ENCODE measurements around the gene RRP8. TPM values are rescaled to one million over a fixed set of nuclear protein-coding genes. Genes with fewer than 3 reads are reported as not detected.
A peak's percentile ranks its signal among the peaks of the same experiment; 100 is the strongest.

Gene RRP8
- total and polyA plus RNA-seq, 10 of the 15 experiments (the other 5 are each of a cell fraction or from before 2014, with no cell fraction given): 4.7 to 51.2 (median 23.9) TPM

DNA sequence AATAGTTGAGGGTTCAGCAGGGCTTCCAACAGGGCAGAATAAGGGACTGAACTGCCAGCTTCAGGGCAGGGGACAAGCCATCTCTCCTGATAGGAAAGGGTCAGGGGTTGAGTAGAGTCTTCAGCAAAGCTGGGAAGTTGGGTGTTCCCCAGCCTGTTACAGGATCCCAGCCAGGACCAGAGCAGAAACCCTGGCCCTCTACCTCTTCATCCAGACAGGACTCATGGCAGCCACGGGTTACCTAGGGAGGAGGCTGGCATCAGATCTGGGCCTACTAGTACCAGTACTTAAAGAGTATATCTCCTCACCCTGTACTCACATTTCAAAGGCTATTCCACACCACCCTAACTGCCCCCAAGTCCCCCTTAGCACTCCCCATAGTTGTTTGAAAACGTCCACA lies 11.0 kb upstream of the RRP8 start (continued):
- TF ChIP-seq, protein P1, sequence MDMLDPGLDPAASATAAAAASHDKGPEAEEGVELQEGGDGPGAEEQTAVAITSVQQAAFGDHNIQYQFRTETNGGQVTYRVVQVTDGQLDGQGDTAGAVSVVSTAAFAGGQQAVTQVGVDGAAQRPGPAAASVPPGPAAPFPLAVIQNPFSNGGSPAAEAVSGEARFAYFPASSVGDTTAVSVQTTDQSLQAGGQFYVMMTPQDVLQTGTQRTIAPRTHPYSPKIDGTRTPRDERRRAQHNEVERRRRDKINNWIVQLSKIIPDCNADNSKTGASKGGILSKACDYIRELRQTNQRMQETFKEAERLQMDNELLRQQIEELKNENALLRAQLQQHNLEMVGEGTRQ (IDR thresholded peaks at IDR 0.05; ENCODE audit: borderline replicate concordance, low read depth, low read length): no peak
- no peak for TF ChIP-seq CHD4 (IDR thresholded peaks at IDR 0.05)

DNA sequence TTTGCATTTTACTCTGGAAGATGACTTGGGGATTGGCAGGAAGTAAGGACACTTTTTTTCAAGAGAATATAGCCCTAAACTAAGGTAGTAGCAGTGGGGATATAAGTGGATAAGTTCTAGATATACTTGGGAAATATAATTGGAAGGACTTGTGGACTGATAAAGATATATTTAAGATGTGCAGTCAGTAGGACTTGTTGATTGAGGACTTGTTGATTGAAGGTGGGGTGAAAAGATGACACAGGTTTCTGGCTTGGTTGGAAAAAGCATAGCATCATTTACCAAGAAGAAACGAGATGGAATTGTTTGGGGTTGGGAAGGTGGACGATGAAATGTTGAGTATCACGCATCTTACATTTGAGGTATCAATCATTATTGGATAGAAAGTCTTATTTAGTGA lies 10.1 kb upstream of the RRP8 start:
- no peak for FAIRE-seq
- intact Hi-C loops (cut with micrococcal nuclease; ENCODE audit: unreplicated experiment): loop anchor here (2.0 to 10.0 kb wide), 4 partner anchors 53 to 911 kb away; partner anchors contain the start of gene MRPL17
- TF ChIP-seq PAX8 (IDR thresholded peaks at IDR 0.05) (no peak), EED (IDR thresholded peaks at IDR 0.05; ENCODE audit: low read depth) (no peak), CHD1 (IDR thresholded peaks at IDR 0.05; ENCODE audit: low read depth, low read length) (no peak), ZNF24 (IDR thresholded peaks at IDR 0.05) (no peak), ETV6 (conservative IDR thresholded peaks at IDR 0.05 in 1 of 2, IDR thresholded peaks at IDR 0.05 in 1 of 2; ENCODE audit: borderline replicate concordance in 1 of 2, low read depth in 1 of 2) (no peak), HDAC2 (IDR thresholded peaks at IDR 0.05) (no peak), BACH1 (IDR thresholded peaks at IDR 0.05; ENCODE audit: borderline replicate concordance) (no peak), DPF2 (IDR thresholded peaks at IDR 0.05) (no peak), SREBF1 (IDR thresholded peaks at IDR 0.05; ENCODE audit: low read length) (no peak), IRF4 (IDR thresholded peaks at IDR 0.05; ENCODE audit: low read depth, low read length) (no peak)
- TF ChIP-seq, protein P2, sequence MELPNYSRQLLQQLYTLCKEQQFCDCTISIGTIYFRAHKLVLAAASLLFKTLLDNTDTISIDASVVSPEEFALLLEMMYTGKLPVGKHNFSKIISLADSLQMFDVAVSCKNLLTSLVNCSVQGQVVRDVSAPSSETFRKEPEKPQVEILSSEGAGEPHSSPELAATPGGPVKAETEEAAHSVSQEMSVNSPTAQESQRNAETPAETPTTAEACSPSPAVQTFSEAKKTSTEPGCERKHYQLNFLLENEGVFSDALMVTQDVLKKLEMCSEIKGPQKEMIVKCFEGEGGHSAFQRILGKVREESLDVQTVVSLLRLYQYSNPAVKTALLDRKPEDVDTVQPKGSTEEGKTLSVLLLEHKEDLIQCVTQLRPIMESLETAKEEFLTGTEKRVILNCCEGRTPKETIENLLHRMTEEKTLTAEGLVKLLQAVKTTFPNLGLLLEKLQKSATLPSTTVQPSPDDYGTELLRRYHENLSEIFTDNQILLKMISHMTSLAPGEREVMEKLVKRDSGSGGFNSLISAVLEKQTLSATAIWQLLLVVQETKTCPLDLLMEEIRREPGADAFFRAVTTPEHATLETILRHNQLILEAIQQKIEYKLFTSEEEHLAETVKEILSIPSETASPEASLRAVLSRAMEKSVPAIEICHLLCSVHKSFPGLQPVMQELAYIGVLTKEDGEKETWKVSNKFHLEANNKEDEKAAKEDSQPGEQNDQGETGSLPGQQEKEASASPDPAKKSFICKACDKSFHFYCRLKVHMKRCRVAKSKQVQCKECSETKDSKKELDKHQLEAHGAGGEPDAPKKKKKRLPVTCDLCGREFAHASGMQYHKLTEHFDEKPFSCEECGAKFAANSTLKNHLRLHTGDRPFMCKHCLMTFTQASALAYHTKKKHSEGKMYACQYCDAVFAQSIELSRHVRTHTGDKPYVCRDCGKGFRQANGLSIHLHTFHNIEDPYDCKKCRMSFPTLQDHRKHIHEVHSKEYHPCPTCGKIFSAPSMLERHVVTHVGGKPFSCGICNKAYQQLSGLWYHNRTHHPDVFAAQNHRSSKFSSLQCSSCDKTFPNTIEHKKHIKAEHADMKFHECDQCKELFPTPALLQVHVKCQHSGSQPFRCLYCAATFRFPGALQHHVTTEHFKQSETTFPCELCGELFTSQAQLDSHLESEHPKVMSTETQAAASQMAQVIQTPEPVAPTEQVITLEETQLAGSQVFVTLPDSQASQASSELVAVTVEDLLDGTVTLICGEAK (IDR thresholded peaks at IDR 0.05; ENCODE audit: borderline replicate concordance): no peak
- TF ChIP-seq, protein P3, sequence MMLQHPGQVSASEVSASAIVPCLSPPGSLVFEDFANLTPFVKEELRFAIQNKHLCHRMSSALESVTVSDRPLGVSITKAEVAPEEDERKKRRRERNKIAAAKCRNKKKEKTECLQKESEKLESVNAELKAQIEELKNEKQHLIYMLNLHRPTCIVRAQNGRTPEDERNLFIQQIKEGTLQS (IDR thresholded peaks at IDR 0.05; ENCODE audit: borderline replicate concordance, extremely low read depth, low read depth, low read length): no peak
- TF ChIP-seq, protein P4, sequence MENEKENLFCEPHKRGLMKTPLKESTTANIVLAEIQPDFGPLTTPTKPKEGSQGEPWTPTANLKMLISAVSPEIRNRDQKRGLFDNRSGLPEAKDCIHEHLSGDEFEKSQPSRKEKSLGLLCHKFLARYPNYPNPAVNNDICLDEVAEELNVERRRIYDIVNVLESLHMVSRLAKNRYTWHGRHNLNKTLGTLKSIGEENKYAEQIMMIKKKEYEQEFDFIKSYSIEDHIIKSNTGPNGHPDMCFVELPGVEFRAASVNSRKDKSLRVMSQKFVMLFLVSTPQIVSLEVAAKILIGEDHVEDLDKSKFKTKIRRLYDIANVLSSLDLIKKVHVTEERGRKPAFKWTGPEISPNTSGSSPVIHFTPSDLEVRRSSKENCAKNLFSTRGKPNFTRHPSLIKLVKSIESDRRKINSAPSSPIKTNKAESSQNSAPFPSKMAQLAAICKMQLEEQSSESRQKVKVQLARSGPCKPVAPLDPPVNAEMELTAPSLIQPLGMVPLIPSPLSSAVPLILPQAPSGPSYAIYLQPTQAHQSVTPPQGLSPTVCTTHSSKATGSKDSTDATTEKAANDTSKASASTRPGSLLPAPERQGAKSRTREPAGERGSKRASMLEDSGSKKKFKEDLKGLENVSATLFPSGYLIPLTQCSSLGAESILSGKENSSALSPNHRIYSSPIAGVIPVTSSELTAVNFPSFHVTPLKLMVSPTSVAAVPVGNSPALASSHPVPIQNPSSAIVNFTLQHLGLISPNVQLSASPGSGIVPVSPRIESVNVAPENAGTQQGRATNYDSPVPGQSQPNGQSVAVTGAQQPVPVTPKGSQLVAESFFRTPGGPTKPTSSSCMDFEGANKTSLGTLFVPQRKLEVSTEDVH (IDR thresholded peaks at IDR 0.05; ENCODE audit: low read depth, partially characterized antibody): no peak

More for the DNA sequence above, 10.1 kb upstream of the RRP8 start:
- Histone ChIP-seq H3K4me2 (ENCODE audit: control insufficient read depth, insufficient read depth) (peak overlapping the region; percentile 86; the same call in 1 of the 2 replicates), H3K4me3 (no peak overlapping the region), H2AFZ (ENCODE audit: control insufficient read depth, low read depth, low read length) (no peak overlapping the region), H3K27ac (ENCODE audit: control insufficient read depth, insufficient read depth) (peak overlapping the region; percentile 99; the same call in 1 of the 2 replicates), H3K27me3 (replicated peaks in 1 of 2; ENCODE audit: control insufficient read depth in 2 of 2, insufficient read depth in 2 of 2, low read length in 1 of 2) (no peaks in the 10 kb centered on the region), H3K9ac (ENCODE audit: control insufficient read depth, insufficient read depth, low read length) (no peak overlapping the region), H3K79me2 (ENCODE audit: control insufficient read depth, insufficient read depth, low read length) (peaks cover 18% of the 10 kb centered on the region), H3K4me1 (ENCODE audit: control insufficient read depth, insufficient read depth, low read length) (peaks cover 21% of the 10 kb centered on the region), H3K36me3 (ENCODE audit: control insufficient read depth in 2 of 2, insufficient read depth in 2 of 2, low read length in 1 of 2) (peaks cover 18 to 27% of the 10 kb centered on the region in 2 experiments), H4K20me1 (ENCODE audit: control insufficient read depth, insufficient read depth) (no peaks in the 10 kb centered on the region), H3K9me3 (replicated peaks; ENCODE audit: control insufficient read depth, insufficient read depth, low read length) (no peaks in the 10 kb centered on the region)
- ChIA-PET POLR2A (interaction anchor here (0.7 to 3.8 kb wide), 8 partner anchors 9 to 2000 kb away, joined by 3 to 34 read pairs (median 6); partner anchors contain the start of genes ILK and MRPL17), CTCF (interaction anchor here (0.6 to 2.7 kb wide), 10 partner anchors 9 to 314 kb away, joined by 3 to 18 read pairs (median 4); partner anchors contain the start of gene MRPL17), RAD21 (ENCODE audit: unreplicated experiment) (interaction anchor here (0.7 to 1.8 kb wide), 4 partner anchors 9 to 54 kb away, joined by 3 to 8 read pairs (median 3); no protein-coding TSS in a partner anchor), SMC1A (ENCODE audit: uncharacterized antibody, unreplicated experiment) (interaction anchor here (0.6 to 3.1 kb wide), 3 partner anchors 9 to 110 kb away, joined by 3 to 24 read pairs (median 8); partner anchors contain the start of genes ILK and MRPL17)
- 92% methylated on average over 3 of the region's 3 CpGs for WGBS (ENCODE audit: insufficient coverage, insufficient replicate concordance, low lambda C conversion rate, missing lambda C conversion rate)
- DNase-seq (ENCODE audit: low read depth, low spot score) (no peak), ATAC-seq (no peak)
- BruUV-seq (replicated peaks): no TSS peak
- in situ Hi-C loops (cut with MboI): loop anchor here (10.0 kb wide), 1 partner anchor 911 kb away; no protein-coding TSS in a partner anchor

Measured in GM12878 (cell line).